GM19455 (cell line): Measurements from ENCODE around the gene LMBRD1.
"Not testable (repeated sequence)": the region's sequence is repeated elsewhere in the genome, so short reads cannot be mapped to it uniquely, and the experiment has no call there.

ENCODE experiments used
- ATAC-seq: cut with Tn5 transposase; IDR thresholded peaks from one replicate; pipeline ENCODE4 v1.9.1; 2021; ENCODE audit not compliant: unreplicated experiment

Gene LMBRD1

GRCh38 chr6:69756907-69757306 lies 39.9 kb downstream of the LMBRD1 start:
- no peak for ATAC-seq

- ATAC-seq, result no peak
Measured at GRCh38 chr6:69756366-69756765, 40.4 kb downstream of the LMBRD1 start.

GRCh38 chr6:69735027-69735426 lies 61.8 kb downstream of the LMBRD1 start:
- no peak for ATAC-seq

- peak; percentile 76 for ATAC-seq
Measured at GRCh38 chr6:69732640-69733039, 64.2 kb downstream of the LMBRD1 start.

- ATAC-seq, result no peak
Measured at GRCh38 chr6:69732045-69732444, 64.8 kb downstream of the LMBRD1 start.

GRCh38 chr6:69729870-69730449 lies 66.8 kb downstream of the LMBRD1 start:
- ATAC-seq, result no peak

GRCh38 chr6:69722683-69723082 lies 74.1 kb downstream of the LMBRD1 start:
- ATAC-seq, result no peak

- no peak for ATAC-seq
Measured at GRCh38 chr6:69719602-69720193, 77.1 kb downstream of the LMBRD1 start.

- no peak for ATAC-seq
Measured at GRCh38 chr6:69706724-69707123, 90.1 kb downstream of the LMBRD1 start.

GRCh38 chr6:69705954-69706353 lies 90.9 kb downstream of the LMBRD1 start:
- ATAC-seq, result no peak

GRCh38 chr6:69704916-69705315 lies 91.9 kb downstream of the LMBRD1 start:
- ATAC-seq, result no peak

GRCh38 chr6:69699655-69700054 lies 97.2 kb downstream of the LMBRD1 start:
- ATAC-seq, result no peak

- ATAC-seq, result peak; percentile 68
Measured at GRCh38 chr6:69696273-69696672, 100.5 kb downstream of the LMBRD1 start.

GRCh38 chr6:69693762-69694161 lies 103.0 kb downstream of the LMBRD1 start:
- no peak for ATAC-seq

- ATAC-seq, result no peak
Measured at GRCh38 chr6:69690986-69691385, 105.8 kb downstream of the LMBRD1 start.

- ATAC-seq, result no peak
Measured at GRCh38 chr6:69680302-69680701, 116.5 kb downstream of the LMBRD1 start.

GRCh38 chr6:69673298-69673697 lies 123.5 kb downstream of the LMBRD1 start:
- ATAC-seq, result no peak

- ATAC-seq, result no peak
Measured at GRCh38 chr6:69668916-69669315, 127.9 kb downstream of the LMBRD1 start.

GRCh38 chr6:69666779-69667178 lies 130.0 kb downstream of the LMBRD1 start:
- ATAC-seq, result not testable (repeated sequence)

GRCh38 chr6:69665437-69665836 lies 131.4 kb downstream of the LMBRD1 start:
- no peak for ATAC-seq

- ATAC-seq, result no peak
Measured at GRCh38 chr6:69664551-69664950, 132.3 kb downstream of the LMBRD1 start.

GRCh38 chr6:69663215-69663614 lies 133.6 kb downstream of the LMBRD1 start:
- no peak for ATAC-seq

GRCh38 chr6:69650703-69651102 lies 146.1 kb downstream of the LMBRD1 start:
- ATAC-seq, result no peak
